GM12801 (cell line): ENCODE measurements around the gene FAM53B.

Source experiments
- CTCF ChIP-seq: IDR thresholded peaks from one replicate; pipeline ENCODE4 v1.5.1; 2011; ENCODE audit warnings: control low read depth; ENCODE audit not compliant: insufficient read length; ENCODE audit errors: extremely low read depth

The FAM53B gene

DNA sequence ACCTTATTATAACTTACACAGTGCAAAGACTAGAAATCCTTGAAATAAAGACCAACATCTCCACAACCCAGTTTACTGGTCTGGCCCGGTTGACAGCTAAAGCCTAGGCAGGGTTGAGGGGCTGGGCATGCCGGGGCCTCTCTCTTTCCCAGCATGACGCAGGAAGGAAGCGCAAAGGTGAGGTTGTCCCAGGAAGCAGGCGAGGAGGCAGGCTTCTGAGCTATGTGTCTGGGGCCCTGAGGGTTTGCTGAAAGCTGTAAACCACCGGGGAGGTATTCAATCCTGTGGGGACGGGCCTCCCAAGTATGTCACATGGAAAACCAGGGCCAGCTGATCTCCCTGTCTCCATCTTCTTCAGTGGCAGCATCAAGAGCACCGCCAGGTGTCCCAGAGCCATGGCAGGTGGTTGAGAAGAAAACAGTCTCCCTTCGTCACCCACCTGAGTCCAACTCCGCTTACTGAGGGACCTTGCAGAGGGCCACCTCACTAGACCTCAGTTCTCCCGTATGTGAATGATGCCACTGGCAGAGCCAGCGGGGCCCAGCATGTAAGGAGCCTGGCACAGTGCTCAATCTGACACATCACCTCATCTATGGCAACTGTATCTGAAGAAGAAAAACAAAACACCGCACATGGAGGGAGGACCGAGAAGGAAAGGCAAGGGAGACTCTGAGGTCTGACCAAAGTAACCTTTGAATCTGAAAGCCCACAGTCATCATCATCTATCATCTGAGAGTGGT lies 49.5 kb downstream of the FAM53B start:
- no peak for TF ChIP-seq CTCF

GRCh38 chr10:124693801-124694416 lies 50.3 kb downstream of the FAM53B start:
- no peak for TF ChIP-seq CTCF

DNA sequence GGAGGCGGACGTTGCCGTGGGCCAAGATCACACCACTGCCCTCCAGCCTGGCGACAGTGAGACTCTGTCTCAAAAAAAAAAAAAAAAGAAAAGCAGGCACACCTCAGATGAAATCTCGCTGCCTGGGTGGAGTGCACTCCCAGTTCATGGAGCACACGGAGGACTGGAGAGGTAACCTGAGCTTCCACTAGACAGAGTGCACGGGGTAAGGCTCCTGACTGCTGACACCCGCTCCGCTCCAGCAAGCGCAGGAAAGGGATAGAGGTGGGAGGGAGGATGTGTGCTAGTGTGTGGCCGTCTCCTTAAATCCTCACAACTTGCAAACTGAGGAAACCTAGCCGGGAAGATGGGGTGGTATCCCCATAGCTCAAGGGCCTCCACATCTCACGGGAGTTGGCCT lies 50.8 kb downstream of the FAM53B start:
- TF ChIP-seq CTCF, result no peak

DNA sequence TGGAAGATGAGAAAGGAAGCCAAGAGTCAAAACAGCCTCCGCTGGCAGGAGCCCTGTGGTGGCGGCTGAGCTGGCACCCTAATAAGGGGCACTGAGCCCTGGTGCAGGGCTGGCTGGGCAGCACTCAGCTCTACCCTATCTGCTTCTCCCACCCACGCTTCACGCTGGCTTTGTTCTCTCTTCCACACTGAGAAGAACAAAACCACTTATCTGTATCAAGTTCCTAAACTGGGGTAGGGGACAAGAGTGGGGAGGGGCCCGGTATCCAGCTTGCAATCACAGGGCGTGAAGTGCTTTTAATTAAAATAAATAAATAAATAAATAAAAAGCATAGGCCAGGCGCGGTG lies 52.1 kb downstream of the FAM53B start:
- TF ChIP-seq CTCF, result no peak

- no peak for TF ChIP-seq CTCF
Observed at GRCh38 chr10:124691421-124692099, 52.6 kb downstream of the FAM53B start.

GRCh38 chr10:124691002-124691401 lies 53.2 kb downstream of the FAM53B start:
- no peak for TF ChIP-seq CTCF

- no peak for TF ChIP-seq CTCF
Observed at GRCh38 chr10:124689911-124690498, 54.2 kb downstream of the FAM53B start.
